GM21576 (cell line): ENCODE measurements around the gene PRPH2.

Experiments
- ATAC-seq: cut with Tn5 transposase; IDR thresholded peaks from one replicate; pipeline ENCODE4 v1.9.1; 2021; ENCODE audit warnings: mild to moderate bottlenecking, moderate library complexity; ENCODE audit not compliant: unreplicated experiment

Gene PRPH2, protein sequence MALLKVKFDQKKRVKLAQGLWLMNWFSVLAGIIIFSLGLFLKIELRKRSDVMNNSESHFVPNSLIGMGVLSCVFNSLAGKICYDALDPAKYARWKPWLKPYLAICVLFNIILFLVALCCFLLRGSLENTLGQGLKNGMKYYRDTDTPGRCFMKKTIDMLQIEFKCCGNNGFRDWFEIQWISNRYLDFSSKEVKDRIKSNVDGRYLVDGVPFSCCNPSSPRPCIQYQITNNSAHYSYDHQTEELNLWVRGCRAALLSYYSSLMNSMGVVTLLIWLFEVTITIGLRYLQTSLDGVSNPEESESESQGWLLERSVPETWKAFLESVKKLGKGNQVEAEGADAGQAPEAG

GRCh38 chr6:42722497-42722896 is at the start of gene PRPH2:
Gene PRPH2 (minus strand): TSS chr6:42722597. CDS start chr6:42722334, 263 bp downstream.
- ATAC-seq: no peak

- no peak for ATAC-seq
These were observed 49.3 kb upstream of the PRPH2 start for GRCh38 chr6:42771741-42772100.

DNA sequence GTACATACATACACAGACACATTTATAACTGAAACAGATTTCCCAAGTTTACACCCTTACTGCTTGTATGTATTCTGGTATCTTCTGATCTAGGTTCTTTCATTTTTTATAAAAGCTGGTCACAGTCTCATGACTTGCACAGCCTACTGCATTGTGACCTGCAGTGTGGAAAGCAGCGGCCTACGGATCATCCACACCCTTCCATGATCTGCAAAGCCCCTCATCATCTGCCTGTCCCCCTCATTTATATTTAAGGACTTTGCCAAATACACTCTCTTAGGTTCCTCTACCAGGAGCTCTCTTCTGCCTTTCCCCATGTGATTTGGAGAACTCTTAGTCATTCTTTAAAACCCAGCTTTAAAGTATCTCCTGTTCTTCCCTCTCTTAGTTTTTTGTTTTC is 47.4 kb upstream of the PRPH2 start:
- no peak for ATAC-seq

DNA sequence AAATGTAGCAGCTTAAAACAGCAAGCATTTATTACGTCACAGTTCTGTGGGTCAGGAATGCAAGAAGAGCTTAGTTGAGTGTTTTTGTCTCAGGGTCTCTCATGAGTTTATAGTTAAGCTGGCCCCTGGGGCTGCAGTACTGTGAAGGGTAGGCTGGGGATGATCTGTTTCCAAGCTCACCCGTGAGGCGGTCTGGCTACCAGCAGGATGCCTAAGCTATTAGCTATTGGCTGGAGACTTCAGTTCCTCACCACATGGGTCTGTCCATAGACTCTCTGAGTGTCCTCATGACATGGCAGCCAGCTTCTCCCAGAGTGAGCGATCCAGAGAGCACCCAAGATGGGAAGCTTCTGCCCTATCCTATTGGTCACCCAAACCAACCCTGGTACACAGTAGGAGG is 46.7 kb upstream of the PRPH2 start:
- no peak for ATAC-seq

GRCh38 chr6:42766163-42766670 is 43.8 kb upstream of the PRPH2 start:
- no peak for ATAC-seq

- ATAC-seq: no peak
These were observed 42.7 kb upstream of the PRPH2 start for GRCh38 chr6:42764911-42765648.

DNA sequence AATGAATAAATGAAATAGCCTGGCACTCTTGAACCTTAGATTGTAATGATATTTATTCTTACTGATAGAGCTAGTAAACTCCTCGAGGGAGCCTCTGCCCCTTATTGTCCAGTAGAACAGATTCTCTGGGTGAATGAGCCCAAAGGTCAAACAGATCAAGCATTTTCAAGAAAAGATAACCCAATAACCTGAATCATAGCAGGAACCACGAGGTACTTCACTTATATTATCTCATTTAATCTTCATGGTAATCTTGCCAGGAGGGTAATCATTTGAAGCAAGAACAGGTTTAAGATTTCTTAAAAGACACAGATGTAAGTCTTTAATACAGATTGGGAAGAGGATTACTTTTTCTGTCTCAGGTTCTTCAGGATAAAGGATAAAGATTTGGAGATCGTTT is 40.6 kb upstream of the PRPH2 start:
- no peak for ATAC-seq

GRCh38 chr6:42762426-42762859 is 40.0 kb upstream of the PRPH2 start:
- ATAC-seq: no peak

DNA sequence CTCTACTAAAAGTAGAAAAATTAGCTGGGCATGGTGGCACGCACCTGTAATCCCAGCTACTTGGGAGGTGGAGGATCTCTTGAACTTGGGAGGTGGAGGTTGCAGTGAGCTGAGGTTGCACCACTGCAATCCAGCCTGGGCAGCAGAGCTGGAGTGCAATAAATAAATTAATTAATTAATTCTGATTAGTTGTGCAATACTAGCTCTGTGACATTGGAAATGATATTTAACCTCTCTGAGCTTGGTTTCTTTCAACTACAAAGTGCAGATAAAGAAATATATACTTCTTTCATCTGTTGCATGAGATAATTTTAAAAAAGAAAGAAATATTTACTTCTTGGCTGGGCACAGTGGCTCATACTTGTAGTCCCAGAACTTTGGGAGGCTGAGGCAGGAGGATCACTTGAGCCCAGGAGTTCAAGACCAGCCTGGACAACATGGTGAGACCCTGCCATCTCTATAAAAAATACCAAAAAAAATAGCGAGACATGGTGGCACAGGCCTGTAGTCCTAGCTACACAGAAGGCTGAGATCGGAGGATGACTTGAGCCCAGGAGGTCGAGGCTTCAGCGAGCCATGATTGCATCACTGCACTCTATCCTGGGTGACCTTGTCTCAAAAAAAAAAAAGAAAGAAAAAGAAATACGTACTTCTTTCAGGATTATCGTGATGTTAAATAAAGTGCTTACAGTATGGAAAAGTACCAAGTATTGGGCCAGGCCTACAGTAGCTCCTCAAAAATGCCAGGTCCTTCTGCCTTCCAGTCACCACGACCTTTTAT is 39.1 kb upstream of the PRPH2 start:
- ATAC-seq: no peak

- no peak for ATAC-seq
These were observed 36.5 kb upstream of the PRPH2 start for GRCh38 chr6:42758756-42759430.

- ATAC-seq: no peak
These were observed 34.3 kb upstream of the PRPH2 start for GRCh38 chr6:42756722-42757121.

DNA sequence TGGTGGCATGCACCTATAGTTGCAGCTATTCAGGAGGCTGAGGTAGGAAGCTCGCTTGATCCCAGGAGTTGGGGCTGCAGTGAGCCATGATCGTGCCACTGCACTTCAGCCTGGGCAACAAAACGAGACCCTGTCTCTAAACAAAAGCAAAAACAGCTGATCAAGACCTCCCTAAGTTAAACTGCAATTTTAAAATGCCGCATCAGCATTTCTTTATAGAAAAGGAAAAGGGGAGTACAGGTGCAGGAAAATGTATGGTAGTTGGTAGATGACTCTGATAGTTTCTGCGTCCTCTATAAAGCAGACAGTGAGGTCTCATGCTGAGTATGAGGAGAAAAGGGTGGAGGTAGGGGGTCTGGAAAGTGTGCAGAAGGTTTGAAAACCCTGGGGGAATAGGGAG is 32.4 kb upstream of the PRPH2 start:
- no peak for ATAC-seq

DNA sequence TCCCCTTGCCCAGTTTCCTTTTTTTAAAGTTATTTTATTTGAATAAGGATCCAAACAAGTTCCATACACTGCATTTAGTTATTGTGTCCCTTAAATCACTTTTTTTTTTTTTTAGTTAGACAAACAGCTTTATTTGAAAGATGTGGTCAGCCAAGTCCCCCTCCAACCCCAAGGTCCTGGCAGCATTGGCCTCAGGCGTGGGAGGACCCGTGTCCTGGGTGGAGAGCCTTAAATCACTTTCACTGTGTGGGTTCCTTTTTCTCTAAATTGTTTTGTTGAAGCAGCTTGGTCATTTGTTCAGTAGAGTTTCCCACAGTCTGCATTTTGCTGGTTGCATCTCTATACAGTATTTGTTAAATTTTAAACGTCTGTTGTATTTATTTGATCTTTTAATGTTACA is 28.7 kb upstream of the PRPH2 start:
- no peak for ATAC-seq

- ATAC-seq: no peak
These were observed 26.0 kb upstream of the PRPH2 start for GRCh38 chr6:42748203-42748898.

- ATAC-seq: peak; percentile 50
These were observed 24.3 kb upstream of the PRPH2 start for GRCh38 chr6:42746463-42747391.

DNA sequence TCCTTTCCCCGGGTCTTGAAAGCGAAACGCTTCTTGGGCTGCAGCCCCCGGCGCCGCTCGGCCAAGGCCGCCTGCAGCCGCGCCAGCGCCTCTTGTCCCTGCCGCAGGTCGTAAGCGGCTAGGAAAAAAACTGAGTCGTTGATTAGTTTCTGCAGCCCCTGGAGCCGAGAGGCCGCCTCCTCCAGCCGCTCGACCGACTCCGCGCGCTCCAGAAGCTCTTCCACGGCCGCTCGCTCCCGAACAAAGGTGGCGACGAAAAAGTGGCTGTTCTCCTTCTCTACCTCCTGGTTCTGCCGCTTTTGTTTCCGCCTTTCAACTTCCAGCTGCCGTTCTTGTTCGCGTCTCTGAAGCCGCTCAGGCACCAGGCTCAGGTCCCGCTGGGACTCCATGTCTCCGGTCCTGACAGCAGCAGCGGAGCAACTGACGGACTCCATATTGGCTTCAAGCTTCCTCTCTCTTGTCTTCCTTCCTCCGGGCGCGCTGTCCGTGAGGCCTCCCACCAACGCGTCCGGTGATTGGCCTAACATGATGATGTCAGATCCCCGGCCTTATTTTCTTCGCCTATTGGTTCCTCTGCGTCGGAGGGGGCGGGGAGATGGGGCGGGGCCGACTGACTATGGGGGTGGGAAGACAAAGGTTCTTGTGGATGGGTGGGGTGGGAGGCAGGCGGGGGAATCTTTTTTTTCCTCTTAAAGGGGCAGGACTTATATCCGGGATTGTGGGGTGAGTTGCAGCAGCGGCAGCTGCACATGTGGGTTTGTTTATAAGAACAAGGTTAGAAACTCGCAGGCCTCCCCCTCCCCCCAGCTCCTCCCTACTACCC is 23.5 kb upstream of the PRPH2 start, which contains the start of gene TBCC:
TSS of gene TBCC (minus strand) at position 464 of the 823 bp plus-strand sequence. CDS start at position 434, 30 bp downstream.
- ATAC-seq: peak; percentile 77

GRCh38 chr6:42745083-42745639 is 22.8 kb upstream of the PRPH2 start:
- ATAC-seq: no peak

- no peak for ATAC-seq
These were observed 22.0 kb upstream of the PRPH2 start for GRCh38 chr6:42744351-42744893.
